HUDEP-2 (cell line): ENCODE data around the gene FGF8.

Experiments used
- DNase-seq, 76 experiments: peaks; one replicate each; lab custom pipeline; 2025; ENCODE audit not compliant: unreplicated experiment in 76 of 76; lab: John Stamatoyannopoulos, UW

FGF8 gene

GRCh38 chr10:101770331-101771215 lies 5.3 kb downstream of the FGF8 start:
- no peak for DNase-seq

- no peak for DNase-seq
Measured at GRCh38 chr10:101769541-101770180, 6.3 kb downstream of the FGF8 start.

GRCh38 chr10:101768791-101769170 lies 7.1 kb downstream of the FGF8 start:
- DNase-seq, result no peak

- DNase-seq, result no peak
Measured at GRCh38 chr10:101767966-101768790, 7.7 kb downstream of the FGF8 start.

- peak in 24 of 76 experiments; percentile 4 to 55 (median 26) for DNase-seq
Measured at GRCh38 chr10:101767600-101767945, 8.3 kb downstream of the FGF8 start.

- DNase-seq, result no peak
Measured at GRCh38 chr10:101766753-101767599, 8.9 kb downstream of the FGF8 start.

GRCh38 chr10:101766306-101766705 lies 9.6 kb downstream of the FGF8 start:
- DNase-seq, result no peak

GRCh38 chr10:101763141-101763846 lies 12.6 kb downstream of the FGF8 start:
- no peak for DNase-seq

GRCh38 chr10:101762736-101763135 lies 13.2 kb downstream of the FGF8 start:
- DNase-seq, result no peak

- DNase-seq, result no peak
Measured at GRCh38 chr10:101761226-101761625, 14.7 kb downstream of the FGF8 start.

- no peak for DNase-seq
Measured at GRCh38 chr10:101760510-101760909, 15.4 kb downstream of the FGF8 start.

- no peak for DNase-seq
Measured at GRCh38 chr10:101759309-101760247, 16.3 kb downstream of the FGF8 start.

GRCh38 chr10:101758858-101759257 lies 17.1 kb downstream of the FGF8 start:
- no peak for DNase-seq

- DNase-seq, result no peak
Measured at GRCh38 chr10:101752241-101752640, 23.7 kb downstream of the FGF8 start.

- DNase-seq, result peak in 1 of 76 experiments; percentile 8
Measured at GRCh38 chr10:101749047-101750016, 26.6 kb downstream of the FGF8 start.

GRCh38 chr10:101748496-101748895 lies 27.4 kb downstream of the FGF8 start:
- no peak for DNase-seq

- no peak for DNase-seq
Measured at GRCh38 chr10:101745074-101745696, 30.7 kb downstream of the FGF8 start.
